Measurements from ENCODE around the gene BMP10. TPM values are rescaled to one million over a fixed set of nuclear protein-coding genes. Genes with fewer than 3 reads are reported as not detected.

The BMP10 gene
- total RNA-seq, 1 donor from 2014 or later, result not detected

GRCh38 chr2:68855550-68855949 is 15.6 kb downstream of the BMP10 start:
- DNase-seq, result no peak
- H3K4me1 Mint-ChIP-seq (ENCODE audit: low read depth, unreplicated experiment), result no peaks in the 10 kb centered on the region
- peaks cover 7% of the 10 kb centered on the region for H3K27me3 Mint-ChIP-seq (ENCODE audit: unreplicated experiment)
- no peaks in the 10 kb centered on the region for H3K36me3 Mint-ChIP-seq (ENCODE audit: unreplicated experiment)
- no peaks in the 10 kb centered on the region for H3K9me3 Mint-ChIP-seq (ENCODE audit: unreplicated experiment)
- no peak overlapping the region for H3K4me3 Mint-ChIP-seq (ENCODE audit: unreplicated experiment)
- H3K27ac Mint-ChIP-seq (ENCODE audit: unreplicated experiment), result no peak overlapping the region
- TF ChIP-seq CTCF (IDR thresholded peaks at IDR 0.05; ENCODE audit: partially characterized antibody, unreplicated experiment), result no peak

GRCh38 chr2:68854476-68854875 is 16.7 kb downstream of the BMP10 start:
- no peaks in the 10 kb centered on the region for H3K36me3 Mint-ChIP-seq (ENCODE audit: unreplicated experiment)
- no peaks in the 10 kb centered on the region for H3K4me1 Mint-ChIP-seq (ENCODE audit: low read depth, unreplicated experiment)
- peaks cover 3% of the 10 kb centered on the region for H3K27me3 Mint-ChIP-seq (ENCODE audit: unreplicated experiment)
- no peak for TF ChIP-seq CTCF (IDR thresholded peaks at IDR 0.05; ENCODE audit: partially characterized antibody, unreplicated experiment)
- no peak for DNase-seq
- H3K4me3 Mint-ChIP-seq (ENCODE audit: unreplicated experiment), result no peak overlapping the region
- H3K9me3 Mint-ChIP-seq (ENCODE audit: unreplicated experiment), result no peaks in the 10 kb centered on the region
- no peak overlapping the region for H3K27ac Mint-ChIP-seq (ENCODE audit: unreplicated experiment)

GRCh38 chr2:68853915-68854314 is 17.3 kb downstream of the BMP10 start:
- no peak for TF ChIP-seq CTCF (IDR thresholded peaks at IDR 0.05; ENCODE audit: partially characterized antibody, unreplicated experiment)
- no peaks in the 10 kb centered on the region for H3K36me3 Mint-ChIP-seq (ENCODE audit: unreplicated experiment)
- no peak overlapping the region for H3K27ac Mint-ChIP-seq (ENCODE audit: unreplicated experiment)
- no peak overlapping the region for H3K4me3 Mint-ChIP-seq (ENCODE audit: unreplicated experiment)
- H3K27me3 Mint-ChIP-seq (ENCODE audit: unreplicated experiment), result peaks cover 2% of the 10 kb centered on the region
- no peak for DNase-seq
- H3K9me3 Mint-ChIP-seq (ENCODE audit: unreplicated experiment), result no peaks in the 10 kb centered on the region
- H3K4me1 Mint-ChIP-seq (ENCODE audit: low read depth, unreplicated experiment), result no peaks in the 10 kb centered on the region

- no peak for DNase-seq
- no peaks in the 10 kb centered on the region for H3K4me1 Mint-ChIP-seq (ENCODE audit: low read depth, unreplicated experiment)
- peaks cover 2% of the 10 kb centered on the region for H3K27me3 Mint-ChIP-seq (ENCODE audit: unreplicated experiment)
- no peaks in the 10 kb centered on the region for H3K9me3 Mint-ChIP-seq (ENCODE audit: unreplicated experiment)
- H3K4me3 Mint-ChIP-seq (ENCODE audit: unreplicated experiment), result no peak overlapping the region
- H3K27ac Mint-ChIP-seq (ENCODE audit: unreplicated experiment), result no peak overlapping the region
- no peak for TF ChIP-seq CTCF (IDR thresholded peaks at IDR 0.05; ENCODE audit: partially characterized antibody, unreplicated experiment)
- no peaks in the 10 kb centered on the region for H3K36me3 Mint-ChIP-seq (ENCODE audit: unreplicated experiment)
Observed at GRCh38 chr2:68853035-68853434, 18.2 kb downstream of the BMP10 start.

GRCh38 chr2:68850524-68850923 is 20.7 kb downstream of the BMP10 start:
- no peak overlapping the region for H3K27ac Mint-ChIP-seq (ENCODE audit: unreplicated experiment)
- no peak overlapping the region for H3K4me3 Mint-ChIP-seq (ENCODE audit: unreplicated experiment)
- H3K9me3 Mint-ChIP-seq (ENCODE audit: unreplicated experiment), result no peaks in the 10 kb centered on the region
- H3K27me3 Mint-ChIP-seq (ENCODE audit: unreplicated experiment), result peaks cover 2% of the 10 kb centered on the region
- no peak for DNase-seq
- no peaks in the 10 kb centered on the region for H3K4me1 Mint-ChIP-seq (ENCODE audit: low read depth, unreplicated experiment)
- H3K36me3 Mint-ChIP-seq (ENCODE audit: unreplicated experiment), result no peaks in the 10 kb centered on the region
- no peak for TF ChIP-seq CTCF (IDR thresholded peaks at IDR 0.05; ENCODE audit: partially characterized antibody, unreplicated experiment)

All from glutamatergic neuron (in vitro differentiated cells).